HCEC 1CT (cell line): ENCODE results near the gene LIPG.
"Not testable (repeated sequence)": the region's sequence is repeated elsewhere in the genome, so short reads cannot be mapped to it uniquely, and the experiment has no call there.

Experiments used
- DNase-seq: peaks from one replicate; pipeline ENCODE4 v3.0.0-alpha.2; 2017

The LIPG gene

GRCh38 chr18:49547701-49548100, 14.2 kb upstream of the LIPG start:
- DNase-seq = no peak

DNA sequence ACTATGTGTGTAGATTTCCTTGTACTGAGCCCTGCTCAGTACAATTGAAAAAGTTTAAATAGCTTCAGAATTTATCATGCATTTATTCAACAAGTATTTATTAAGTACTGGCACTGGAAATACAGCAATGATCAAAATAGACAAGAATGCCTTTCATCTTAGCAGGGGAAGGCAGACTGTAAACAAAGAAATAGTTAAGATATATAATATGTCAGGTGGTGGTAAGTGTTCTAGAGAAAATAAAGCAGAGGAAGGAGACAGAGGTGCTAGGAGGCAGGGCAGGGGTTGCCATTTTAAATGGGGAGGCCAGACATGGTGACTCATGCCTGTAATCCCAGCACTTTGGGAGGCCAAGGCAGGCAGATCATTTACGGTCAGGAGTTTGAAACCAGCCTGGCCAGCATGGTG, 13.6 kb upstream of the LIPG start:
- peak; percentile 55 for DNase-seq

DNA sequence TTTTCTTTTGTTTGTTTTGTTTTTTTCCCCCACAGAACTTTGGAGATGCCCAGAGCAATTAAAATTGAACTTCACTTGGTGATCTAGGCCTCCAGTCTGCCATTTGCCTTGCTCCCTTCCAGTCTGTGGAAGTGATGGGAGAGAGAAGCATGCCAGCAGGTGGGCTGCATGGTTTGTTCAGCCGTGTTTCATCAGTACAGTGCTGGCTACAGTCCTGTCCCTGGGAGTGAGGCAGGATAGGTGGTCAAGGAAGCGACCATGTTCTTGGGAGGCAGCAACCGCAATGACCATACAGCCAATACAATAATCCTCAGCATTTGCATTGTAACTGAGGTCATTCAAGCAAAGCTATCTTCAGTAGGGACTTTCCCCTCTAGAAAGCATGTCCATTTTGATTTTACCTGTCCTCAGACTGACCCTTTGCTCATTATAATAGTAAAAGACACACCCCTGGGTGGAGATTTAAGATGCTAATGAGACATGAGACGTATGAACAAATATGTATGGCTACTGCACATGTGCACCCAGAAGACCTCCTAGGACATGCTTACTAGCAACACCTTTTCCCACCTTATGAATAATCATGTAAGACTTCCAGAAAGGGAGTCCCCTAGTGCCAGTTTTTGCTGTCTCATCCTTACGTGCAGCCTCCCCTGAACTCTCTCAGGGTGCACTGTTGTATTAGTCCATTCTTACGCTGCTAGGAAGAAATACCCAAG, 11.1 kb upstream of the LIPG start:
- DNase-seq = no peak

DNA sequence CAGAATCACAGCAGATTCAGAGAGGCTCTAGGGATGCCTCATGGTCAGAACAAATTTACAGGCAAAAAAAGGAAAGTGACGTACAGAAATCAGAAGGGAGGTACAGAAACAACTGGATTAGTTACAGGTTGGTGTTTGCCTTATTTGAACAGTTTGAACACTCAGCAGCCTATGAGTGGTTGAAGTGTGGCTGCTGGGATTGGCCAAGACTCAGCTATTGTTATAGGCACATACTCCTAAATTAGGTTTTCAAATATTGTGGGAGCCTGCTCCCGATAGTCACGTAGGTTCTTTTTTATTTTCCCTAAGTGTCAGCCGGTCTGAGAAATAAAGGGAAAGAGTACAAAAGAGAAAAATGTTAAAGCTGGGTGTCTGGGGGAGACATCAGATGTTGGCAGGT, 8.9 kb upstream of the LIPG start:
- no peak for DNase-seq

- no peak for DNase-seq
Observed at GRCh38 chr18:49555641-49556040, 6.2 kb upstream of the LIPG start.

GRCh38 chr18:49558356-49558755, 3.5 kb upstream of the LIPG start:
- no peak for DNase-seq

DNA sequence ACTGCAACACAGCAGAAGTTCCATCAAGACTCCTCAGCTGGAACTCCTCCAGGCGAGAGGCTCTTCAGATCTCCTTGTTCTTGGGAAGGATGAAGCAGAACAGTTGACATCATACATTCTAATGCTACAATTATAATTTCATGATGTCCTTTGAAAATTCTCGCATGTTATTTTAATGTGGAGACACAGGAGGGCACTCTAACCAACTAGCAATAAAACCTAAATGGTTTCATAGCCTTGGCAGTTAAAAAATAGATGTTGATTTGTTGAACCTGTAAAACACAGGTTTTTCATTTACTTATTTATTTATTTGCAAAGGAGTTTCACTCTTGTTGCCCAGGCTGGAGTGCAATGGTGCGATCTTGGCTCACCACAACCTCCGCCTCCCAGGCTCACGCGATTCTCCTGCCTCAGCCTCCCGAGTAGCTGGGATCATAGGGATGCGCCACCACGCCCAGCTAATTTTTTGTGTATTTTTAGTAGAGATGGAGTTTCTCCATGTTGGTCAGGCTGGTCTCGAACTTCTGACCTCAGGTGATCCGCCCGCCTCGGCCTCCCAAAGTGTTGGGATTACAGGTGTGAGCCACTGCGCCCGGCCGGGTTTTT, 2.4 kb upstream of the LIPG start:
- DNase-seq = peak; percentile 57

DNA sequence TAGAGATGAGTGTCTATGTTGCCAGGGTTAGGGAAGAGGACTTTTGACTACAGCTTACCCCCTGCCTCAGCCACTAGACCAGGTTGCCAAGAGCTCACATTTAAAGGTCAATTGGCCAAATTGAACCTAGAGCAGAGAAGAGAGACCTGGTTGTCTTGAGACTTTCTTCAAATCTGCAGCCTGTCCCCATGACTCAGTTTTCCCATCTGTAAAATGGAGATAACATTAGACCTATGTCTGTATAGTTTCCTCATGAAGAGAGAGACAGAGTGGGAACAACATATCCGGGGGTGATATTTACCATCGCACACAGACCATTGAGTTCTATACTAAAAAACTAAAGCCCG, 1.6 kb upstream of the LIPG start:
- no peak for DNase-seq

DNA sequence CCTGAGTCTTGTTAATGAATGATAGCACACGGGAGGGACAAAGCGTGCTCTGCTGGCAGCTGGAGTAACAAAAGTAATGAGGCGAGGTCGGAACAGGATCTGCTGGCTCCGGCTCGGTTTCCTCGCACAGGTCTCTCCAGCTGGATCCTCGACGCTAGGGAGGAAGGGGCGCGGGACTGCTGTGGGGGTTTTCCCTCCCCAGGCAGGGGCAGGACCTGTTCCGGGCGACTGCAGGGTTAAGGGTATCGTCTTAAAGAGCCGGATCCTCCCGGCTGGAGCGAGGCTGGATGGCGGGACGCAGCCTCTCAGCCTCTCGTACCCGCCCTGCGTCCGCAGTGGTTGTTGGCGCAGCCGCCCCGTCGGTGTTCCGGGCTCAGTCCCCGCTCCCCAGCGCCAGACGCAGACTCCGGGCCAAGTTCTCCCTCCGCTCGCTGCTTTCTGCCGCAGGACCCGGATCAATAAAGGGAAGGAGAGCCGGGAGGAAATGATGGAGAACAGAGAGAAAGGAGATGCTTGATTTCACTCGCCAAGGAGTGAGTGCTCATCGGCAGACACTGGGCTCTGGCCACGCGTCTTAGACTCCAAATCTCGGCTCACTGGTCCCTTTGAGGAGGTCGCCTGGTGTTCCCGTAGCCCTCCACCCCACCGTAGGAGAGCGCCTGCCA, 1.1 kb upstream of the LIPG start:
- no peak for DNase-seq

GRCh38 chr18:49562481-49563129, 748 bp downstream of the LIPG start:
- DNase-seq = no peak

- peak; percentile 28 for DNase-seq
Observed at GRCh38 chr18:49563130-49563540, 1.3 kb downstream of the LIPG start.

- no peak for DNase-seq
Observed at GRCh38 chr18:49563701-49564517, 2.1 kb downstream of the LIPG start.

DNA sequence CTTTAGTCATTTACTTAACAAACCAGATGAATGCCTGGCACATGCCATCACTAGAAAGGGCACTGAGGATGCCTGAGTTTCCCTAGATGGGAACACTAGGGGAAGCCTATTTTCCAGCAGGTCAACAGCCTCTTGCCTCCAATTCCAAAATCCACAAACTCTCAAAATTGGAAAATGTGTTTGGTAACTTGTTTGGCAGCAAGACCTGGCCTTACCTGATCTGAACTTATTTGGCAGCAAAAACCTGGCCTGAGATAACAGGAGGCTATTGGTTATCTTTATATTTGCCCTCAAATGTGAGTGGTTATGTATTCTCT, 2.6 kb downstream of the LIPG start:
- DNase-seq = no peak

- DNase-seq = no peak
Observed at GRCh38 chr18:49565101-49565500, 3.2 kb downstream of the LIPG start.

DNA sequence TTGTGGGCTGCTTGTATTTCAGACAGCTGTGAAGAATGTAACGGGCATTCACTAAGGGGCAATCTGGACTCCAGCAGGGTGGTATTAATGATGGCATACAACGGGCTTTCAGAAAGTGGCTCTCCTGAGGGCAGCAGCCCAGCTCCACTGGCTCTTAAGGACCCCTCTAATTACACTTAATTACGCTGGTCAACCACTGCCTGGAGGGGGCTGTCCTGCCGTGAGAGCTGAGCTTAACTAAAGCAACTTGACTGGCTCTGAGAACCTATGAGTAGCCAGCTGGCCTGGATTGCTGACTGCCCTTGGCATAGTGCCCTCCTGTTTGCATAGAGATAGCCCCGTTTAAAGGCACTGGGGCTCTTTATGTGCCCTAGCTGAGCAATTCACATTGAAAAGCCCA, 3.8 kb downstream of the LIPG start:
- no peak for DNase-seq

- no peak for DNase-seq
Observed at GRCh38 chr18:49566217-49566770, 4.4 kb downstream of the LIPG start.

GRCh38 chr18:49566985-49567384, 5.1 kb downstream of the LIPG start:
- DNase-seq = no peak

- no peak for DNase-seq
Observed at GRCh38 chr18:49569724-49570123, 7.9 kb downstream of the LIPG start.

GRCh38 chr18:49570836-49571235, 9.0 kb downstream of the LIPG start:
- DNase-seq = no peak

GRCh38 chr18:49572611-49573345, 10.9 kb downstream of the LIPG start:
- no peak for DNase-seq

- DNase-seq = no peak
Observed at GRCh38 chr18:49573835-49574234, 12.0 kb downstream of the LIPG start.

GRCh38 chr18:49579041-49579440, 17.2 kb downstream of the LIPG start:
- not testable (repeated sequence) for DNase-seq
